CD4-positive, alpha-beta T cell treated with Interleukin-21 for 1 hour (primary cell): ENCODE results near the gene EML2.
"Not testable (repeated sequence)": the region's sequence is repeated elsewhere in the genome, so short reads cannot be mapped to it uniquely, and the experiment has no call there.

Experiments
- DNase-seq: peaks from one replicate; pipeline ENCODE4 v3.0.0-alpha.2; 2020

EML2 gene

GRCh38 chr19:45615795-45616703, 23.1 kb downstream of the EML2 start:
- DNase-seq: peak; percentile 84

- DNase-seq: not testable (repeated sequence)
Observed at GRCh38 chr19:45615056-45615455, 24.1 kb downstream of the EML2 start.

- DNase-seq: peak; percentile 49
Observed at GRCh38 chr19:45613926-45614725, 25.1 kb downstream of the EML2 start.

GRCh38 chr19:45608948-45609347, 30.2 kb downstream of the EML2 start:
- no peak for DNase-seq

GRCh38 chr19:45607071-45608029, 31.8 kb downstream of the EML2 start:
- DNase-seq: peak; percentile 46

GRCh38 chr19:45601524-45602374, 37.4 kb downstream of the EML2 start, which contains the start of gene GPR4:
GPR4 (minus strand) TSS chr19:45602212; CDS start chr19:45591866, 10,346 bp downstream.
- no peak for DNase-seq

- no peak for DNase-seq
Observed at GRCh38 chr19:45601115-45601514, 38.1 kb downstream of the EML2 start.

- no peak for DNase-seq
Observed at GRCh38 chr19:45600340-45600885, 38.8 kb downstream of the EML2 start.

GRCh38 chr19:45599286-45599685, 39.9 kb downstream of the EML2 start:
- no peak for DNase-seq

GRCh38 chr19:45598267-45599001, 40.8 kb downstream of the EML2 start:
- no peak for DNase-seq

- no peak for DNase-seq
Observed at GRCh38 chr19:45597425-45598111, 41.6 kb downstream of the EML2 start.

GRCh38 chr19:45595814-45596213, 43.4 kb downstream of the EML2 start:
- no peak for DNase-seq

GRCh38 chr19:45593520-45593919, 45.7 kb downstream of the EML2 start:
- no peak for DNase-seq

- DNase-seq: no peak
Observed at GRCh38 chr19:45592366-45592765, 46.8 kb downstream of the EML2 start.

GRCh38 chr19:45591638-45592005, 47.6 kb downstream of the EML2 start:
- no peak for DNase-seq

- DNase-seq: peak; percentile 36
Observed at GRCh38 chr19:45591004-45591637, 48.1 kb downstream of the EML2 start.

GRCh38 chr19:45590300-45591003, 48.7 kb downstream of the EML2 start:
- no peak for DNase-seq

- DNase-seq: no peak
Observed at GRCh38 chr19:45589768-45590167, 49.4 kb downstream of the EML2 start.

GRCh38 chr19:45587873-45588272, 51.3 kb downstream of the EML2 start:
- DNase-seq: no peak
